PC-9 (cell line): ENCODE measurements around the gene ABCG4. TPM values are rescaled to one million over a fixed set of nuclear protein-coding genes. Genes with fewer than 3 reads are reported as not detected.

ENCODE experiments used
- BruUV-seq: library from RNA; stranded (reverse); fragments of 400-500 nt; replicated peaks from 2 replicates; lab custom pipeline; 2021; lab: Mats Ljungman, UMichigan
- CTCF ChIA-PET: fragments of 300-600 bp; sonication (Branson Sonifier 250); formaldehyde crosslinking; loops from one replicate; lab custom pipeline; 2022; ENCODE audit warnings: antibody characterized with exemption; lab: Charles Lee
- POLR2A ChIA-PET: fragments of 300-600 bp; sonication (Branson Sonifier 250); formaldehyde crosslinking; loops from one replicate; lab custom pipeline; 2022; ENCODE audit warnings: antibody characterized with exemption; ENCODE audit not compliant: unreplicated experiment; lab: Charles Lee
- DNase-seq, 2 experiments: peaks; one replicate each; pipeline versions ENCODE4 v3.0.0 to v3.0.0-alpha.2; 2015 to 2022; ENCODE audit warnings: mixed read lengths in 1 of 2
- H2AFZ ChIP-seq: fragments of 200-600 bp; sonication (generic); 2 replicates; pipeline ENCODE4 v1.8.1; 2017; ENCODE audit warnings: antibody characterized with exemption
- H3F3A ChIP-seq: fragments of 200-600 bp; sonication (generic); 2 replicates; pipeline ENCODE4 v1.8.1; 2017; ENCODE audit warnings: antibody characterized with exemption, mild to moderate bottlenecking, low read depth; ENCODE audit not compliant: insufficient read depth
- H3K27ac ChIP-seq: fragments of 200-600 bp; sonication (generic); 2 replicates; pipeline ENCODE4 v1.6.1; 2016; ENCODE audit warnings: mixed run types
- H3K27me3 ChIP-seq: fragments of 200-600 bp; sonication (generic); 2 replicates; pipeline ENCODE4 v1.6.1; 2016; ENCODE audit warnings: low read depth, mixed run types; ENCODE audit not compliant: insufficient read depth
- H3K36me3 ChIP-seq: fragments of 200-600 bp; sonication (generic); 2 replicates; pipeline ENCODE4 v1.6.1; 2016; ENCODE audit warnings: low read depth, mixed run types
- H3K4me1 ChIP-seq: fragments of 200-600 bp; sonication (generic); replicated peaks from 2 replicates; pipeline ENCODE4 v1.6.1; 2016; ENCODE audit warnings: mixed run types; ENCODE audit not compliant: insufficient read depth
- H3K4me2 ChIP-seq: fragments of 200-600 bp; sonication (generic); 2 replicates; pipeline ENCODE4 v1.6.1; 2017; ENCODE audit warnings: mixed run types
- H3K4me3 ChIP-seq: fragments of 200-600 bp; sonication (generic); 2 replicates; pipeline ENCODE4 v1.6.1; 2016; ENCODE audit warnings: mixed run types
- H3K79me2 ChIP-seq: fragments of 200-600 bp; sonication (generic); 2 replicates; pipeline ENCODE4 v1.6.1; 2017; ENCODE audit warnings: low read depth, mixed run types
- H3K9me2 ChIP-seq: fragments of 200-600 bp; sonication (generic); 2 replicates; pipeline ENCODE4 v1.8.1; 2017; ENCODE audit warnings: mild to moderate bottlenecking; ENCODE audit not compliant: insufficient read depth
- H3K9me3 ChIP-seq: fragments of 200-600 bp; sonication (generic); 2 replicates; pipeline ENCODE4 v1.8.1; 2016; ENCODE audit warnings: low read depth; ENCODE audit not compliant: insufficient read depth
- H4K20me1 ChIP-seq: fragments of 200-600 bp; sonication (generic); 2 replicates; pipeline ENCODE4 v1.8.1; 2017; ENCODE audit not compliant: insufficient read depth
- EZH2 ChIP-seq: fragments of 200-600 bp; sonication (generic); IDR thresholded peaks from 2 replicates; pipeline ENCODE4 v1.8.0; 2017; ENCODE audit warnings: antibody characterized with exemption, low read depth
- intact Hi-C: fragments of 100-400 bp; cut with micrococcal nuclease; formaldehyde crosslinking; loops from one replicate; pipeline ENCODE4 v1.10.0; 2022; ENCODE audit not compliant: unreplicated experiment
- total RNA-seq: library from RNA; stranded (reverse); gene quantifications from 2 replicates; pipeline ENCODE4 v1.2.3, GENCODE V29; 2021
- TF ChIP-seq, protein P1 (sequence below): fragments of 200-600 bp; sonication (generic); conservative IDR thresholded peaks from 2 replicates; pipeline ENCODE4 v1.6.1; 2017; ENCODE audit warnings: mixed run types, antibody characterized with exemption, mild to moderate bottlenecking, moderate library complexity

Gene ABCG4
- total RNA-seq, 1 experiment from 2014 or later, result 0.11 TPM

DNA sequence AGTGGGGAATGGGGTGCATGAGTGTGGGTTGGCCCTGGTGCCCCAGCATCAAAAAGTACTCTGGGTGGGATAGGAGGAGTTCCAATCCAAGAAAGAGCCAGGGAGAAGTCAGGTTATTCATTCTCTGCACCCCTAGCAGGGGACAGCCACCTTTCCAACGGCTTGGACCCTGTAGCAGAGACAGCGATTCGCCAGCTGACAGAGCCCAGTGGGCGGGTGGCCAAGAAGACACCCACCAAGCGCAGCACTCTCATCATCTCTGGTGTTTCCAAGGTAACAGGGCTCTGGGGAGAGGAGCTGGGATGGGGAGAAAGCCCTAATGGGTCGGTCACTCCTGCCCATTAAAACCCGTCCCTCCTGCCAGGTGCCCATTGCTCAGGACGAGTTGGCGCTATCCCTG lies 35.1 kb upstream of the ABCG4 start:
- Histone ChIP-seq H3K9me3 (no peaks in the 10 kb centered on the region), H3K36me3 (peaks cover 9% of the 10 kb centered on the region; the same call in 1 of the 2 replicates), H3K9me2 (no peaks in the 10 kb centered on the region), H3K27ac (no peak overlapping the region), H3K79me2 (peaks cover 15% of the 10 kb centered on the region), H3K4me2 (no peak overlapping the region), H3K4me1 (peaks cover 8% of the 10 kb centered on the region), H2AFZ (no peak overlapping the region), H3K27me3 (no peaks in the 10 kb centered on the region), H3K4me3 (no peak overlapping the region), H4K20me1 (no peaks in the 10 kb centered on the region), H3F3A (peaks cover 8% of the 10 kb centered on the region)
- no peak for DNase-seq
- no TSS peak for BruUV-seq
- intact Hi-C loops, result no loop called here
- TF ChIP-seq, protein P1, sequence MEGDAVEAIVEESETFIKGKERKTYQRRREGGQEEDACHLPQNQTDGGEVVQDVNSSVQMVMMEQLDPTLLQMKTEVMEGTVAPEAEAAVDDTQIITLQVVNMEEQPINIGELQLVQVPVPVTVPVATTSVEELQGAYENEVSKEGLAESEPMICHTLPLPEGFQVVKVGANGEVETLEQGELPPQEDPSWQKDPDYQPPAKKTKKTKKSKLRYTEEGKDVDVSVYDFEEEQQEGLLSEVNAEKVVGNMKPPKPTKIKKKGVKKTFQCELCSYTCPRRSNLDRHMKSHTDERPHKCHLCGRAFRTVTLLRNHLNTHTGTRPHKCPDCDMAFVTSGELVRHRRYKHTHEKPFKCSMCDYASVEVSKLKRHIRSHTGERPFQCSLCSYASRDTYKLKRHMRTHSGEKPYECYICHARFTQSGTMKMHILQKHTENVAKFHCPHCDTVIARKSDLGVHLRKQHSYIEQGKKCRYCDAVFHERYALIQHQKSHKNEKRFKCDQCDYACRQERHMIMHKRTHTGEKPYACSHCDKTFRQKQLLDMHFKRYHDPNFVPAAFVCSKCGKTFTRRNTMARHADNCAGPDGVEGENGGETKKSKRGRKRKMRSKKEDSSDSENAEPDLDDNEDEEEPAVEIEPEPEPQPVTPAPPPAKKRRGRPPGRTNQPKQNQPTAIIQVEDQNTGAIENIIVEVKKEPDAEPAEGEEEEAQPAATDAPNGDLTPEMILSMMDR, result no peak
- TF ChIP-seq EZH2, result no peak
- CTCF ChIA-PET, result no interaction called here
- POLR2A ChIA-PET, result no interaction called here

DNA sequence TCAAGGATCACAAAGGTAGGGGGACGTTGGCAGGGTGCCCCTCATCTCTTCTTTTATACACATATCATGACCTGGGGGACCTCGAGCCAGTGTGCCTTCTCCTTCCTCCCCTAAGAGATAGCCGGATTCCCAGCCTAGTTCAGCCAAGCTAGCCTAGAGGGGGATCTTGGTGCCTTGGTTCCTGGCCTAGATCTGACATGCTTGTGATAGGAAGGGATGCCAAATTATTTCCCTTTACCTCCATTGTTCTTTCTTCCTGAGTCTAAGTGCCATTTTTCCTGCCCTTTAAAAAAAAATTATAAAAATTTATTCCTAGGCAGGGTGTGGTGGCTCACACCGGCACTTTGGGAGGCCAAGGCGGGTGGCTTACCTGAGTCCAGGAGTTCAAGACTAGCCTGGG lies 34.5 kb upstream of the ABCG4 start:
- Histone ChIP-seq H3K79me2 (peaks cover 8% of the 10 kb centered on the region), H3K4me1 (peaks cover 2% of the 10 kb centered on the region), H3K27ac (no peak overlapping the region), H3K4me3 (no peak overlapping the region), H3K9me2 (no peaks in the 10 kb centered on the region), H3K4me2 (no peak overlapping the region), H3K36me3 (peaks cover 9% of the 10 kb centered on the region; the same call in 1 of the 2 replicates), H2AFZ (no peak overlapping the region), H3F3A (peaks cover 13% of the 10 kb centered on the region; the same call in 1 of the 2 replicates), H4K20me1 (no peaks in the 10 kb centered on the region), H3K27me3 (no peaks in the 10 kb centered on the region), H3K9me3 (no peaks in the 10 kb centered on the region)
- ChIA-PET POLR2A (no interaction called here), CTCF (no interaction called here)
- DNase-seq, result no peak
- intact Hi-C loops, result no loop called here
- BruUV-seq, result no TSS peak
- TF ChIP-seq EZH2, result no peak
- TF ChIP-seq, protein P1, result no peak

DNA sequence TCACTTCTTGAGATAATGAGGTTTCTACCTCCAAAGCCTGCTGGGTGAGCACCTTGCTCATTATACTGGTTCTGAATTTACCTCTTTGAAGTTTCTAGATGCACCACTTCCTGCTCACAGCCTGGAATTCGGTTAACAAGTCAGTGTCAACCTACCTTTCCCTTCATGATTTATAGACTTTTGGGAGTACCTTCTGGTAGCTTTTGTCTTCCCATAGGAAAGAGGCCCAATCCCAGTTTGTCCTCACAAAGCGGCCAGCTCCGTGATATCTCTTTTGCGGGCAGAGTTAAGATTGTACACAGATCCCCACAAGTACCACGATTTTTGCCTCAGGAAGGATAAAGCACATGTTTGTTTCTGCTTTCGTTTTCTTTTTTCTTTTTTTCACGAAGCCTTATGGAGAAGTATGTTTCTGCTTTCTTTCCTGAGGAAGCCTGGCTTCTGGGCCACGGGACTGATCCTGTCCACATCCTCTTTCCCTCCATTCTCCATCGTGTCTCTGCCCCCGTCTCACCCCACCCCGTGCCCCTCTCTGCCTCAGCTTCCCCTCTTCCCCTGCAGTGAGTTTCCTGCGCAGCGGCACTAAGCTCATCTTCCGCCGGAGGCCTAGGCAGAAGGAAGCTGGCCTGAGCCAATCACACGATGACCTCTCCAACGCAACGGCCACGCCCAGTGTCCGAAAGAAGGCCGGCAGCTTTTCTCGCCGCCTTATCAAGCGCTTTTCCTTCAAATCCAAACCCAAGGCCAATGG lies 33.2 kb upstream of the ABCG4 start:
- H3K4me2 ChIP-seq, result no peak overlapping the region
- no peaks in the 10 kb centered on the region for H3K79me2 ChIP-seq
- H3K4me3 ChIP-seq, result no peak overlapping the region
- H3K9me3 ChIP-seq, result no peaks in the 10 kb centered on the region
- peaks cover 14% of the 10 kb centered on the region; the same call in 1 of the 2 replicates for H3F3A ChIP-seq
- no peaks in the 10 kb centered on the region for H4K20me1 ChIP-seq
- ChIA-PET POLR2A (no interaction called here), CTCF (no interaction called here)
- no peak overlapping the region for H3K27ac ChIP-seq
- no TSS peak for BruUV-seq
- no peak for DNase-seq
- H2AFZ ChIP-seq, result no peak overlapping the region
- H3K27me3 ChIP-seq, result no peaks in the 10 kb centered on the region
- intact Hi-C loops, result no loop called here
- H3K4me1 ChIP-seq, result peaks cover 9% of the 10 kb centered on the region
- H3K36me3 ChIP-seq, result peaks cover 9% of the 10 kb centered on the region; the same call in 1 of the 2 replicates
- TF ChIP-seq, protein P1, result no peak
- no peak for TF ChIP-seq EZH2
- H3K9me2 ChIP-seq, result no peaks in the 10 kb centered on the region
